Heart right ventricle (tissue), 16 donors: ENCODE measurements around the gene SEMA3F. TPM values are rescaled to one million over a fixed set of nuclear protein-coding genes. Genes with fewer than 3 reads are reported as not detected.

Experiments
- ATAC-seq, 8 donors: fragments of 200-7000 bp; cut with Tn5 transposase; one replicate each; pipeline ENCODE4 v1.9.1; 2020; ENCODE audit warnings: mild to moderate bottlenecking in 8 of 8, moderate library complexity in 8 of 8, moderate number of reproducible peaks in 1 of 8
- DNase-seq, 2 donors: peaks; one replicate each; pipeline ENCODE4 v3.0.0-alpha.2; 2020
- H3K27ac ChIP-seq, 10 donors: fragments of 200-600 bp; sonication (generic) in 2 of 10; one replicate each; pipeline versions ENCODE4 v1.5.0 to v1.8.0; 2020 to 2022; ENCODE audit warnings: mild to moderate bottlenecking in 3 of 10
- H3K27me3 ChIP-seq, 7 donors: fragments of 200-600 bp; one replicate each; pipeline ENCODE4 v1.8.0; 2021 to 2022; ENCODE audit warnings: mild to moderate bottlenecking in 2 of 7
- H3K36me3 ChIP-seq, 9 donors: fragments of 200-600 bp; sonication (generic) in 1 of 9; one replicate each; pipeline versions ENCODE4 v1.5.0 to v1.8.0; 2020 to 2022; ENCODE audit warnings: mild to moderate bottlenecking in 2 of 9
- H3K4me1 ChIP-seq, 9 donors: fragments of 200-600 bp; sonication (generic) in 1 of 9; one replicate each; pipeline versions ENCODE4 v1.5.0 to v1.8.0; 2020 to 2022; ENCODE audit warnings: mild to moderate bottlenecking in 4 of 9
- H3K4me3 ChIP-seq, 10 donors: fragments of 200-600 bp; sonication (generic) in 2 of 10; one replicate each; pipeline versions ENCODE4 v1.5.0 to v1.8.0; 2020 to 2022; ENCODE audit warnings: mild to moderate bottlenecking in 7 of 10, moderate library complexity in 2 of 10
- H3K9me3 ChIP-seq, 11 donors: fragments of 200-600 bp in 10 of 11; sonication (generic) in 2 of 11; one replicate each; pipeline versions ENCODE4 v1.5.0 to v1.8.0; 2013 to 2022; ENCODE audit warnings: mild to moderate bottlenecking in 2 of 11, control low read depth in 1 of 11, moderate library complexity in 1 of 11
- CTCF ChIP-seq, 9 donors: fragments of 200-600 bp; sonication (generic) in 2 of 9; IDR thresholded peaks; one replicate each; pipeline versions ENCODE4 v1.5.0 to v1.8.0; 2021 to 2022; ENCODE audit warnings: antibody characterized with exemption in 9 of 9, mild to moderate bottlenecking in 5 of 9, moderate library complexity in 1 of 9
- WGBS, 2 donors: extraction: QIAGEN DNeasy Blood & Tissue Kit; methylation state at CpG; one replicate each; pipeline ENCODE4 v1.1.7; 2013; ENCODE audit warnings: inconsistent platforms in 1 of 2; 5-methylcytosine and 5-hydroxymethylcytosine counted together
- intact Hi-C, 10 donors: fragments of 100-400 bp; cut with DNase I; formaldehyde crosslinking; loops; one replicate each; pipeline versions ENCODE4 v1.11.1 to v1.14.2; 2022
- polyA plus RNA-seq, 2 donors: library from polyadenylated mRNA; stranded (reverse); fragments of 200-250 nt; gene quantifications; one replicate each; pipeline ENCODE4 v1.2.3, GENCODE V29; 2013
- total RNA-seq, 10 donors: library from RNA; stranded (reverse); fragmentation: NEBNext Ultra II Directional in 3 of 10; extraction: Animal tissue kit (Norgen Biotek cat#: 25700) in 3 of 10; gene quantifications; one replicate each; pipeline versions ENCODE4 v1.2.1 to v1.2.4, GENCODE V29; 2021 to 2023
- donor health status: Arrhythmogenic right ventricular cardiomyopathy.
- donor health status: ischemic (EF 13 %, LVEDD 7.1; RV severe dilation, severe dysfunction).
- donor health status: healthy with polysubstance abuse.
- donor health status: DM: no; HTN: yes; CAD: no.
- donor health status: DM: no; HTN: no; CAD: no.
- donor health status: ischemic (EF 25% LVEDD 6.9; RV normal size, moderate dysfunction).
- donor health status: ischemic (EF 25% LVEDD 5.7; RV mildly dilated, moderate dysfunction).
- donor health status: healthy.
- donor health status: DM: yes; HTN: yes; CAD: no.
- donor health status: Ischemic cardiomyopathy.
- donor health status: ischemic (EF 35%, LVEDD 5.7; RV mildly dilated, moderate dysfunction).
- donor health status: nonischemic (EF 11% LVEDD 7.7; RV severe dilation, severe dysfunction).
- donor health status: DM: yes; HTN: yes; CAD: no.
- donor health status: PGD.
- donor health status: ischemic (EF 29% LVEDD 5.4; RV normal size, mild dysfunction).
- donor health status: nonischemic (EF 23%, LVEDD 6.1; RV moderate dilation, normal function).

The SEMA3F gene
- total and polyA plus RNA-seq, 12 donors, result 5.1 to 37.2 (median 12.3) TPM

- no peak for TF ChIP-seq CTCF (IDR thresholded peaks at IDR 0.05)
- H3K36me3 ChIP-seq, result peaks cover 0 to 64% (median 4%) of the 10 kb centered on the region in 9 donors
- peaks cover 0 to 5% (median 0%) of the 10 kb centered on the region in 9 donors for H3K4me1 ChIP-seq
- H3K27me3 ChIP-seq, result no peaks in the 10 kb centered on the region
- DNase-seq, result no peak
- intact Hi-C loops, result no loop called here
- 95 to 96% methylated on average over 21 of the region's 21 CpGs for WGBS, 2 donors
- no peak overlapping the region for H3K4me3 ChIP-seq
- no peak overlapping the region for H3K27ac ChIP-seq
- ATAC-seq, result no peak
- H3K9me3 ChIP-seq, result no peaks in the 10 kb centered on the region
These were observed 29.3 kb downstream of the SEMA3F start for GRCh38 chr3:50184242-50184978.

GRCh38 chr3:50185230-50185629, 30.1 kb downstream of the SEMA3F start:
- Histone ChIP-seq H3K4me3 (no peak overlapping the region), H3K9me3 (no peaks in the 10 kb centered on the region), H3K36me3 (peaks cover 0 to 62% (median 4%) of the 10 kb centered on the region in 9 donors), H3K27me3 (no peaks in the 10 kb centered on the region), H3K27ac (no peak overlapping the region), H3K4me1 (peaks cover 0 to 6% (median 0%) of the 10 kb centered on the region in 9 donors)
- 97 to 98% methylated on average over 4 of the region's 4 CpGs for WGBS, 2 donors
- intact Hi-C loops, result loop anchor here in 2 of 10 donors (5.0 kb wide), 2 partner anchors 33 to 63 kb away; no protein-coding TSS in a partner anchor
- DNase-seq (no peak), ATAC-seq (no peak)
- TF ChIP-seq CTCF (IDR thresholded peaks at IDR 0.05), result no peak

DNA sequence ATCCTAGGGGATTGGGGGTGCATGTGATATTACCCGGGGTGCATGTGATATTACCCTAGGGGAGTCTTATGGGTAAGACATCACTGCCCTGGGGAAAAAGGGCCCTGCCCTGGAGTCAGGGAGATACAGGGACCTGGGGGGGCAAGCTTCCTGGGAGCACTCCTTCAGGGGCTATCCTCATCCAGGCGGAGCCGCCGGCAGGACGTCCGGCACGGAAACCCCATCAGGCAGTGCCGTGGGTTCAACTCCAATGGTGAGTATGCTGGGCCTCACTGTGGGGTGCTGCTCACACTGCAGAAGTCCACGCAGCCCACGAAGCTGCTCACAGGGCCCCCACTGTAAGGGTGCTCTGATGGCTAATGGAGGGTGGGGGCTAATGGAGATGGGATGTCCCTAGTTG, 31.0 kb downstream of the SEMA3F start:
- peaks cover 0 to 6% (median 0%) of the 10 kb centered on the region in 9 donors for H3K4me1 ChIP-seq
- ATAC-seq (no peak), DNase-seq (no peak)
- no peaks in the 10 kb centered on the region for H3K9me3 ChIP-seq
- no peak for TF ChIP-seq CTCF (IDR thresholded peaks at IDR 0.05)
- no peaks in the 10 kb centered on the region for H3K27me3 ChIP-seq
- H3K36me3 ChIP-seq, result peaks cover 0 to 54% (median 4%) of the 10 kb centered on the region in 9 donors
- H3K27ac ChIP-seq, result no peak overlapping the region
- 91 to 96% methylated on average over 10 of the region's 10 CpGs for WGBS, 2 donors
- intact Hi-C loops, result loop anchor here in 2 of 10 donors (5.0 kb wide), 2 partner anchors 34 to 64 kb away; no protein-coding TSS in a partner anchor
- H3K4me3 ChIP-seq, result no peak overlapping the region

DNA sequence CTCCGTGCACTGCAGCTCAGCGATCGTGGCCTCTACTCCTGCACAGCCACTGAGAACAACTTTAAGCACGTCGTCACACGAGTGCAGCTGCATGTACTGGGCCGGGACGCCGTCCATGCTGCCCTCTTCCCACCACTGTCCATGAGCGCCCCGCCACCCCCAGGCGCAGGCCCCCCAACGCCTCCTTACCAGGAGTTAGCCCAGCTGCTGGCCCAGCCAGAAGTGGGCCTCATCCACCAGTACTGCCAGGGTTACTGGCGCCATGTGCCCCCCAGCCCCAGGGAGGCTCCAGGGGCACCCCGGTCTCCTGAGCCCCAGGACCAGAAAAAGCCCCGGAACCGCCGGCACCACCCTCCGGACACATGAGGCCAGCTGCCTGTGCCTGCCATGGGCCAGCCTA, 32.6 kb downstream of the SEMA3F start:
- 93 to 95% methylated on average over 17 to 19 of the region's 19 CpGs for WGBS, 2 donors
- intact Hi-C loops, result loop anchor here in 8 of 10 donors (2.0 to 5.0 kb wide), 5 partner anchors 33 to 67 kb away; partner anchors contain the start of gene SEMA3F (in 2 of the 8)

More for the DNA sequence above, 32.6 kb downstream of the SEMA3F start:
- Histone ChIP-seq H3K9me3 (no peaks in the 10 kb centered on the region), H3K36me3 (peaks cover 0 to 43% (median 3%) of the 10 kb centered on the region in 9 donors), H3K4me3 (no peak overlapping the region), H3K4me1 (peaks cover 0 to 8% (median 2%) of the 10 kb centered on the region in 9 donors), H3K27me3 (peaks cover under 1 to 7% (median 2%) of the 10 kb centered on the region in 7 donors), H3K27ac (no peak overlapping the region)
- ATAC-seq (no peak), DNase-seq (no peak)
- TF ChIP-seq CTCF (IDR thresholded peaks at IDR 0.05), result no peak
